22Rv1 (cell line): ENCODE results near the gene TTLL9.

Experiments
- CTCF ChIP-seq: fragments of 450-650 bp; IDR thresholded peaks from 2 replicates; pipeline ENCODE4 v1.5.1; 2017; ENCODE audit warnings: mild to moderate bottlenecking
- ZFX ChIP-seq: fragments of 450-650 bp; IDR thresholded peaks from 2 replicates; pipeline ENCODE4 v1.6.1; 2017; ENCODE audit warnings: antibody characterized with exemption, borderline replicate concordance

GRCh38 chr20:31861135-31861384 lies 9.4 kb upstream of the TTLL9 start:
- TF ChIP-seq CTCF: no peak
- TF ChIP-seq ZFX: no peak
